GM21723 (cell line): ENCODE data around the gene LMOD3.

Experiments used
- ATAC-seq: cut with Tn5 transposase; IDR thresholded peaks from one replicate; pipeline ENCODE4 v1.9.1; 2021; ENCODE audit warnings: mild to moderate bottlenecking, moderate library complexity; ENCODE audit not compliant: unreplicated experiment

Gene LMOD3

GRCh38 chr3:69094467-69095205 is 27.8 kb downstream of the LMOD3 start:
- ATAC-seq, result no peak

GRCh38 chr3:69092030-69092516 is 30.3 kb downstream of the LMOD3 start:
- ATAC-seq, result peak; percentile 70

- ATAC-seq, result peak; percentile 2
These were observed 30.9 kb downstream of the LMOD3 start for GRCh38 chr3:69091389-69092029.

GRCh38 chr3:69090021-69090420 is 32.4 kb downstream of the LMOD3 start:
- ATAC-seq, result no peak

GRCh38 chr3:69088063-69088462 is 34.3 kb downstream of the LMOD3 start:
- no peak for ATAC-seq

- ATAC-seq, result no peak
These were observed 35.2 kb downstream of the LMOD3 start for GRCh38 chr3:69087030-69087791.

- no peak for ATAC-seq
These were observed 36.3 kb downstream of the LMOD3 start for GRCh38 chr3:69085833-69086722.

- no peak for ATAC-seq
These were observed 37.1 kb downstream of the LMOD3 start for GRCh38 chr3:69085168-69085832.

- peak; percentile 54 for ATAC-seq
These were observed 37.8 kb downstream of the LMOD3 start, which contains the start of gene ARL6IP5 for GRCh38 chr3:69084326-69085167. TSS of gene ARL6IP5 (plus strand) at chr3:69084937. CDS start at chr3:69085048, 111 bp downstream.

GRCh38 chr3:69082805-69083204 is 39.6 kb downstream of the LMOD3 start:
- peak; percentile 51 for ATAC-seq

GRCh38 chr3:69082361-69082760 is 40.0 kb downstream of the LMOD3 start:
- ATAC-seq, result no peak

- ATAC-seq, result no peak
These were observed 40.7 kb downstream of the LMOD3 start for GRCh38 chr3:69081583-69082262.

- ATAC-seq, result peak; percentile 48
These were observed 42.0 kb downstream of the LMOD3 start, which contains the start of gene UBA3 for GRCh38 chr3:69080233-69080920. TSS of gene UBA3 (minus strand) at chr3:69080365. CDS start at chr3:69080353, 12 bp downstream.

GRCh38 chr3:69079269-69080159 is 42.9 kb downstream of the LMOD3 start:
- peak; percentile 18 for ATAC-seq

- no peak for ATAC-seq
These were observed 49.5 kb downstream of the LMOD3 start for GRCh38 chr3:69072928-69073327.

GRCh38 chr3:69066121-69066520 is 56.3 kb downstream of the LMOD3 start:
- ATAC-seq, result no peak
